LNCAP (cell line): ENCODE measurements around the gene P3H4.

ENCODE experiments used
- CTCF ChIP-seq: fragments of 450-650 bp; IDR thresholded peaks from 2 replicates; pipeline ENCODE4 v1.5.1; 2017; ENCODE audit warnings: mild to moderate bottlenecking

P3H4 gene

DNA sequence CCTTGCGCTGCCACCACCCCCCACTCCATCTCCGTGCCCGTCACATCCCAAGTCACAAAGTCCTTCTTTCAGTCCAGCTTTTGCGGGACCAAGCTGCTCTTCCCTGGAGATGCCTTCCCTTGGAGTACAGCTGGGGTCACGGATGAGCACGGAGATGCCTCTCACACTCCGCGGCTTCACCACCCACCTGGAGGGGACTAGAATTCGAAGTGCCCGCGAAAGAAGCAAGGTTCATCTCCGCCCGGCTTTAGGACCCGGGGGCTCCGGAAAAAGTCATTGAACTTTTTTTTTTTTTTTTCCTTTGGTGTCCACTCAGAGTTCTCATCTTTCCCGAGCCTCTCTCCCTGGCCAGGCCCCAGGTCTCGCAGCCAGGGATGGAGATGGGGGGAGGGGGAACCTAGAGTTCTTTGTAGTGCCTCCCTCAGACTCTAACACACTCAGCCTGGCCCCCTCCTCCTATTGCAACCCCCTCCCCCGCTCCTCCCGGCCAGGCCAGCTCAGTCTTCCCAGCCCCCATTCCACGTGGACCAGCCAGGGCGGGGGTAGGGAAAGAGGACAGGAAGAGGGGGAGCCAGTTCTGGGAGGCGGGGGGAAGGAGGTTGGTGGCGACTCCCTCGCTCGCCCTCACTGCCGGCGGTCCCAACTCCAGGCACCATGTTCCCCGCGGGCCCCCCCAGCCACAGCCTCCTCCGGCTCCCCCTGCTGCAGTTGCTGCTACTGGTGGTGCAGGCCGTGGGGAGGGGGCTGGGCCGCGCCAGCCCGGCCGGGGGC lies 817 bp upstream of the P3H4 start, which contains the start of gene FKBP10:
FKBP10 (plus strand) TSS at position 624 of the 771 bp plus-strand sequence; CDS start at position 655, 31 bp downstream.
- TF ChIP-seq CTCF = no peak

GRCh38 chr17:41810659-41811548 lies 845 bp downstream of the P3H4 start:
- no peak for TF ChIP-seq CTCF

DNA sequence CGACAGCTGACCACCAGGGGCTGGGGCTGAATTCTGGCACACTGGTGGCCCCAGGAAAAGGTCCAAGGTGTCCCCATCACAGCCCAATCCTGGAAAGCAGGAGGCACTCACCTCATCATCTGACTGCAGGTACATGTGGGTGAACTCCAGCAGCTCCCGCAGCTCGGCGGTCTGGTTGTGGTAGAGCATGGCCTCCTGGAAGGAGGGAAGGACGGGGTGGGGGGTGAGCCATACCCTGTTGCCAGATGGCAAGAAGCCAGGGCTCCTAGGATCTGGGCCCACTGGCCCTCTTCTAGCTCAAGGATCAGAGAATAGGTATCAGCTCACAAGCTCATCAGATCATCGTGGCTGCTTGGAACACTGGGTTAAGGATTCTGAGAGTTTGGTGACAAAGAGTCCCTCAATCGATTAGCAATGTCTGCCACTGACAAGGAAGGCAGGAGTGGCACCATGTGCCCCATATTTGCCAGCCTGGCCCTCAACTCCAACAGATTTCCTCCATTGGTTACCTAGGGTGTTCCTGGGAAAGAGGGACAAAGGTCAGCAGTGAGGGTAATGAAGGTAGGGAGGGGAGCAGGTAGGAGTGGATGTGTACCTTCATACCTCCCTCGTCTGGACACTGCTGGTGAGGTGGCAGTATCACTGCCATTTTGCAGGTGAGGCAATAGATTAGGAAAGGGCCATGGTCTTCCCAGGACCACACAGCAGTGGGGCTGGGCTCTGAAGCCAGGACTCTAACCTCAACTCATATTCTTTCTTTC lies 4.9 kb downstream of the P3H4 start:
- no peak for TF ChIP-seq CTCF

DNA sequence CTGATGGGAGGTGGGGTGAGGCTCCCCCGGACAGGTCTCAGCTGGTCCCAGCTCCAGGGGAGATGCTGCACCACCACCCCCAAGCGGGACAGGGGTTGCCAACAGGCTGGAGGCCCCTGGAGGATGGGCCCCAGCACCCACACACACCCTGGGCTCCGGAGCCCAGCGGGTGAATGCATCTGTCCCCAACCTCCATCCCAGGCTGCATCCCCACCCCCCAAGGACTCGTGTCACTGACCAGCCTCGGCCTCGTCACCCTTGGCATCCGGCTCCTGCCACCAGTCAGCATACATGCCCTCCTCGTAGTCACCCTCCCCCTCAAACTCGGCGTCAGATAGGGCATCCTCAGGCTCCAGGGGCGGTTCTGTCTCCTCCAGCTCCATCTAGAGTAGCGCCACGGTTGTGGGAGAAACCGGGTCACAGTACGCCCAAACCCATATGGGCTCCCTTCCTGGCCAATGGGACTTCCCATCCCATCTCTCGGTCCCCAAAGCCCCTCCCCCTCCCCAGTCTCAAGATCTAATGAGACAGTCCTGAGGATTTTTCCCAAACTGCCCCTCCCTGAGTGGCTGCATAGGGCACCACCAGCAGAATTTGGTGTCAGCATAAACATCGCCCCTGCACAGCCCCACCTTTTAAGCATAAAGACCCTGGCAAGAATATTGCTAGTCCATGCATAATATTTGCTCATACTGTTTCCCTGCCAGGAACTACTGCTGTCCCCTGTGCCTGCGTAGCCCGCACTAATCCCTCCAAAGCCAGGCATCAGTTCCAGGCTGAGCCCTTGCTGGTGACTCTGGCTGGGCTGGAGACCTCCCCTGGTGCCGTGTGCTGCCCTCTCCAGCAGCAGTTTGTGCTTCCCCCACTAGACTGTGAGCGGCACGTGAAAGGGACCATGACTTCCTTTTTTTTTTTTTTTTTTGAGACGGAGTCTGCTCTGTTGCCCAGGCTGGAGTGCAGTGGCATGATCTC lies 8.4 kb downstream of the P3H4 start:
- TF ChIP-seq CTCF = no peak

GRCh38 chr17:41801374-41802271 lies 10.1 kb downstream of the P3H4 start:
- TF ChIP-seq CTCF = peak; percentile 92

DNA sequence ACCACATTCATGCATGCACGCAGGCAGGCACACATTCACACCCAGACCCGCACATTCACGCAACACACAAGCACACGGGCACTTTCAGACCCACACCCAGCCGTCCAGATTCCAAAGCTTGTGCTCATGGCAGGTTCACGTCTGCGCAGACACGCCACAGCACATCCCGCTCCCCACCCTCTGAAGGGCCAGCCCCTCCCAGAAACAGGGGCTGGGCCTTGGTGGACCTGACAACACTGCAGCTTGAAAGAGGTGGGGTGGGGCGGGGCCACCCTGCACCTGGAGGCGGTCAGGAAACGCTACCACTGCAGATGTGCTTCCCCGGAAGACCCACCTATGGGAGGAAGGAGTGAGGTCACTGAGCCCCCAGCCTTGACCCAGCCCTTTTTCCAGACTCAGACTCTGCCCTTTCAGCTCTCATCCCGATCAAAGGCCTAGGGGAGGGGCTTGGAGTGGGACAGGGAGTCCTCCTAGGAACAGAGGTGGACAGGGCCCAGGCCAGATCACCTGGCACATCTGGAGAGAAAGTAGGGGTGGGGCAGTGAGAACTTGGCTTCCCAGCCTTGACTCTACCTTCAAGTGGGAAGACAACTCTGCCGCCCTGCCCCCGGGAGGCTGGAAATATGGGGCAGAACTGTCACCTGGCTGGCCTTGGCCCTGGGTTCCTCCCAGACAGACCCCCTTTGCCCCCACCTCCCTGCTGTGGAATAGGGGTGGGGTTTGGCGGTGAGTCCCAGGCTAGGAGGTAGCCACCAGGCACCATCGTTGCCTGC lies 11.0 kb downstream of the P3H4 start:
- no peak for TF ChIP-seq CTCF
